Chondrocyte (in vitro differentiated cells): ENCODE data around the gene APLP2. TPM values are rescaled to one million over a fixed set of nuclear protein-coding genes. Genes with fewer than 3 reads are reported as not detected.

Experiments used
- DNase-seq: peaks from one replicate; pipeline ENCODE4 v3.0.0; 2021; ENCODE audit warnings: mixed read lengths, low spot score
- H3K27ac Mint-ChIP-seq: one replicate; pipeline ENCODE4 v1.8.0; 2021; ENCODE audit warnings: mild to moderate bottlenecking, moderate library complexity, mixed read lengths; ENCODE audit not compliant: unreplicated experiment
- H3K27me3 Mint-ChIP-seq: 2 replicates; pipeline ENCODE4 v1.8.0; 2021; ENCODE audit warnings: low read depth, mixed read lengths
- H3K36me3 Mint-ChIP-seq: 2 replicates; pipeline ENCODE4 v1.8.0; 2021; ENCODE audit warnings: low read depth, mixed read lengths
- H3K4me1 Mint-ChIP-seq: 2 replicates; pipeline ENCODE4 v1.8.0; 2021; ENCODE audit warnings: low read depth, mild to moderate bottlenecking, mixed read lengths
- H3K4me3 Mint-ChIP-seq: one replicate; pipeline ENCODE4 v1.8.0; 2021; ENCODE audit warnings: mild to moderate bottlenecking, moderate library complexity, mixed read lengths; ENCODE audit not compliant: unreplicated experiment
- H3K9me3 Mint-ChIP-seq: 2 replicates; pipeline ENCODE4 v1.8.0; 2021; ENCODE audit warnings: low read depth, mixed read lengths
- CTCF ChIP-seq: fragments of 200-600 bp; sonication (generic); IDR thresholded peaks from 2 replicates; pipeline ENCODE4 v1.5.0; 2021; ENCODE audit warnings: antibody characterized with exemption, mild to moderate bottlenecking, moderate library complexity
- total RNA-seq: library from RNA; stranded (reverse); gene quantifications from 3 replicates; pipeline ENCODE4 v1.2.1, GENCODE V29; 2021

APLP2 gene
- total RNA-seq, 1 donor from 2014 or later: 358 TPM

GRCh38 chr11:130125638-130126037 lies 55.9 kb downstream of the APLP2 start:
- Mint-ChIP-seq H3K4me1 (peaks cover 25% of the 10 kb centered on the region), H3K27ac (no peak overlapping the region), H3K4me3 (no peak overlapping the region), H3K9me3 (no peaks in the 10 kb centered on the region), H3K36me3 (peaks cover 34% of the 10 kb centered on the region), H3K27me3 (no peaks in the 10 kb centered on the region)
- no peak for TF ChIP-seq CTCF
- DNase-seq: no peak

GRCh38 chr11:130126516-130126915 lies 56.8 kb downstream of the APLP2 start:
- no peak for TF ChIP-seq CTCF
- Mint-ChIP-seq H3K4me1 (peaks cover 20% of the 10 kb centered on the region), H3K9me3 (no peaks in the 10 kb centered on the region), H3K27ac (no peak overlapping the region), H3K27me3 (no peaks in the 10 kb centered on the region), H3K4me3 (no peak overlapping the region), H3K36me3 (peaks cover 35% of the 10 kb centered on the region)
- DNase-seq: no peak

- peaks cover 28% of the 10 kb centered on the region for H3K36me3 Mint-ChIP-seq
- no peak for DNase-seq
- peaks cover 14% of the 10 kb centered on the region for H3K4me1 Mint-ChIP-seq
- H3K9me3 Mint-ChIP-seq: no peaks in the 10 kb centered on the region
- H3K27ac Mint-ChIP-seq: no peak overlapping the region
- H3K4me3 Mint-ChIP-seq: no peak overlapping the region
- no peak for TF ChIP-seq CTCF
- H3K27me3 Mint-ChIP-seq: no peaks in the 10 kb centered on the region
These were observed 57.8 kb downstream of the APLP2 start for GRCh38 chr11:130127509-130127908.

GRCh38 chr11:130128626-130129025 lies 58.9 kb downstream of the APLP2 start:
- Mint-ChIP-seq H3K27me3 (no peaks in the 10 kb centered on the region), H3K4me3 (no peak overlapping the region), H3K27ac (no peak overlapping the region), H3K9me3 (no peaks in the 10 kb centered on the region), H3K36me3 (peaks cover 25% of the 10 kb centered on the region), H3K4me1 (peaks cover 13% of the 10 kb centered on the region)
- DNase-seq: no peak
- no peak for TF ChIP-seq CTCF

GRCh38 chr11:130129922-130130321 lies 60.2 kb downstream of the APLP2 start:
- Mint-ChIP-seq H3K36me3 (peaks cover 30% of the 10 kb centered on the region), H3K4me3 (no peak overlapping the region), H3K27me3 (no peaks in the 10 kb centered on the region), H3K4me1 (peaks cover under 1% of the 10 kb centered on the region), H3K9me3 (no peaks in the 10 kb centered on the region), H3K27ac (no peak overlapping the region)
- no peak for DNase-seq
- no peak for TF ChIP-seq CTCF
